HEK293 (cell line): ENCODE data around the gene BOK.

Experiments
- ELK4 ChIP-seq: IDR thresholded peaks from 2 replicates; pipeline ENCODE4 v1.6.1; 2011; ENCODE audit warnings: mild to moderate bottlenecking, low read depth, low read length, borderline replicate concordance
- HOXD13 ChIP-seq: sonication (generic); formaldehyde crosslinking; IDR thresholded peaks from 2 replicates; pipeline ENCODE4 v1.8.0; 2022; ENCODE audit warnings: missing genetic modification reagents, borderline replicate concordance
- PRDM1 ChIP-seq: fragments of 450-650 bp; formaldehyde crosslinking; IDR thresholded peaks from 2 replicates; pipeline ENCODE4; 2016; ENCODE audit warnings: missing biosample characterization, missing genetic modification characterization
- PRDM10 ChIP-seq: fragments of 450-650 bp; formaldehyde crosslinking; IDR thresholded peaks from 2 replicates; pipeline ENCODE4 v1.5.1; 2016; ENCODE audit warnings: missing biosample characterization, missing genetic modification characterization
- ZBTB1 ChIP-seq: fragments of 450-650 bp; formaldehyde crosslinking; IDR thresholded peaks from 2 replicates; pipeline ENCODE4 v1.5.1; 2016; ENCODE audit warnings: missing biosample characterization, missing genetic modification characterization
- ZFP37 ChIP-seq: fragments of 450-650 bp; formaldehyde crosslinking; IDR thresholded peaks from 2 replicates; pipeline ENCODE4 v1.5.1; 2016; ENCODE audit warnings: missing biosample characterization, missing genetic modification characterization
- ZNF121 ChIP-seq: fragments of 450-650 bp; formaldehyde crosslinking; IDR thresholded peaks from 2 replicates; pipeline ENCODE4 v1.5.1; 2016; ENCODE audit warnings: missing biosample characterization, missing genetic modification characterization
- ZNF223 ChIP-seq: fragments of 450-650 bp; formaldehyde crosslinking; IDR thresholded peaks from 2 replicates; pipeline ENCODE4 v1.5.1; 2016; ENCODE audit warnings: missing biosample characterization, missing genetic modification characterization
- ZNF366 ChIP-seq: fragments of 450-650 bp; formaldehyde crosslinking; conservative IDR thresholded peaks from 2 replicates; pipeline ENCODE4 v1.5.1; 2016; ENCODE audit warnings: missing biosample characterization, missing genetic modification characterization
- ZNF398 ChIP-seq: fragments of 450-650 bp; formaldehyde crosslinking; IDR thresholded peaks from 2 replicates; pipeline ENCODE4 v1.5.1; 2017; ENCODE audit warnings: missing biosample characterization, missing genetic modification characterization
- TF ChIP-seq, protein P1 (sequence below): fragments of 450-650 bp; formaldehyde crosslinking; IDR thresholded peaks from 2 replicates; pipeline ENCODE4 v1.5.1; 2016; ENCODE audit warnings: missing biosample characterization, missing genetic modification characterization
- TF ChIP-seq, protein P2 (sequence below): fragments of 450-650 bp; formaldehyde crosslinking; IDR thresholded peaks from 2 replicates; pipeline ENCODE4 v1.5.1; 2016; ENCODE audit warnings: missing biosample characterization, missing genetic modification characterization
- TF ChIP-seq, protein P3 (sequence below): fragments of 450-650 bp; formaldehyde crosslinking; IDR thresholded peaks from 2 replicates; pipeline ENCODE4 v1.5.1; 2016; ENCODE audit warnings: missing biosample characterization, missing genetic modification characterization
- TF ChIP-seq, protein P4 (sequence below): fragments of 450-650 bp; formaldehyde crosslinking; IDR thresholded peaks from 2 replicates; pipeline ENCODE4 v1.5.1; 2016; ENCODE audit warnings: missing biosample characterization, missing genetic modification characterization

DNA sequence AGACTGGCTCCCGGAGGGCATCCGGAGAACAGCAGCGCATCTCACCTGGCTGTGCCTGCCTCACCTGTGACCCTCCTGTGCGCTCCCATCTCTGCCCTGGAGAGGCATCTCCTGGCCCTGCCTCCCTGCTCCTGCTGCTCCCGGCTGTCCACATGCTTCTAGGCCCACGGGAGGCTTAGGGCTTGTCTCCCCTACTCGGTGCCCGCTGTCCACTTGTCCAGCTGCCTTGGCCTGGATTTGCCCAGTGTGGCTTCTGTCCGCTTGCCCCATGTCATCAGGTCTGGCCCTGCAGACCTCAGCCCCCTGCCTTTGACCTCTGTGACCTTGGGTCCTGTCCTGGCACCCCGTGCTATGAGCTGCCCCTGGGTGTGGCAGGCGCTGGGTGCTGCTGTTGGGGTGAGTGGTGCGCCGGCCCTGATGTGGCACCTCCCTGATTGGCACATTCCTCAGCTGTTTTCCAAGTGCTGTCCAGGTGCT, 4.5 kb downstream of the BOK start:
- TF ChIP-seq ZNF366, result no peak
- TF ChIP-seq, protein P1, sequence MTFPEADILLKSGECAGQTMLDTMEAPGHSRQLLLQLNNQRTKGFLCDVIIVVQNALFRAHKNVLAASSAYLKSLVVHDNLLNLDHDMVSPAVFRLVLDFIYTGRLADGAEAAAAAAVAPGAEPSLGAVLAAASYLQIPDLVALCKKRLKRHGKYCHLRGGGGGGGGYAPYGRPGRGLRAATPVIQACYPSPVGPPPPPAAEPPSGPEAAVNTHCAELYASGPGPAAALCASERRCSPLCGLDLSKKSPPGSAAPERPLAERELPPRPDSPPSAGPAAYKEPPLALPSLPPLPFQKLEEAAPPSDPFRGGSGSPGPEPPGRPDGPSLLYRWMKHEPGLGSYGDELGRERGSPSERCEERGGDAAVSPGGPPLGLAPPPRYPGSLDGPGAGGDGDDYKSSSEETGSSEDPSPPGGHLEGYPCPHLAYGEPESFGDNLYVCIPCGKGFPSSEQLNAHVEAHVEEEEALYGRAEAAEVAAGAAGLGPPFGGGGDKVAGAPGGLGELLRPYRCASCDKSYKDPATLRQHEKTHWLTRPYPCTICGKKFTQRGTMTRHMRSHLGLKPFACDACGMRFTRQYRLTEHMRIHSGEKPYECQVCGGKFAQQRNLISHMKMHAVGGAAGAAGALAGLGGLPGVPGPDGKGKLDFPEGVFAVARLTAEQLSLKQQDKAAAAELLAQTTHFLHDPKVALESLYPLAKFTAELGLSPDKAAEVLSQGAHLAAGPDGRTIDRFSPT (tag by site-specific recombination), result no peak
- TF ChIP-seq, protein P2, sequence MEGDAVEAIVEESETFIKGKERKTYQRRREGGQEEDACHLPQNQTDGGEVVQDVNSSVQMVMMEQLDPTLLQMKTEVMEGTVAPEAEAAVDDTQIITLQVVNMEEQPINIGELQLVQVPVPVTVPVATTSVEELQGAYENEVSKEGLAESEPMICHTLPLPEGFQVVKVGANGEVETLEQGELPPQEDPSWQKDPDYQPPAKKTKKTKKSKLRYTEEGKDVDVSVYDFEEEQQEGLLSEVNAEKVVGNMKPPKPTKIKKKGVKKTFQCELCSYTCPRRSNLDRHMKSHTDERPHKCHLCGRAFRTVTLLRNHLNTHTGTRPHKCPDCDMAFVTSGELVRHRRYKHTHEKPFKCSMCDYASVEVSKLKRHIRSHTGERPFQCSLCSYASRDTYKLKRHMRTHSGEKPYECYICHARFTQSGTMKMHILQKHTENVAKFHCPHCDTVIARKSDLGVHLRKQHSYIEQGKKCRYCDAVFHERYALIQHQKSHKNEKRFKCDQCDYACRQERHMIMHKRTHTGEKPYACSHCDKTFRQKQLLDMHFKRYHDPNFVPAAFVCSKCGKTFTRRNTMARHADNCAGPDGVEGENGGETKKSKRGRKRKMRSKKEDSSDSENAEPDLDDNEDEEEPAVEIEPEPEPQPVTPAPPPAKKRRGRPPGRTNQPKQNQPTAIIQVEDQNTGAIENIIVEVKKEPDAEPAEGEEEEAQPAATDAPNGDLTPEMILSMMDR (tag by site-specific recombination), result no peak
- TF ChIP-seq PRDM1 (tag by site-specific recombination), result no peak
- TF ChIP-seq ZNF398 (tag by site-specific recombination), result no peak
- no peak for TF ChIP-seq ZBTB1 (tag by site-specific recombination)
- no peak for TF ChIP-seq ZNF223
- TF ChIP-seq, protein P3, sequence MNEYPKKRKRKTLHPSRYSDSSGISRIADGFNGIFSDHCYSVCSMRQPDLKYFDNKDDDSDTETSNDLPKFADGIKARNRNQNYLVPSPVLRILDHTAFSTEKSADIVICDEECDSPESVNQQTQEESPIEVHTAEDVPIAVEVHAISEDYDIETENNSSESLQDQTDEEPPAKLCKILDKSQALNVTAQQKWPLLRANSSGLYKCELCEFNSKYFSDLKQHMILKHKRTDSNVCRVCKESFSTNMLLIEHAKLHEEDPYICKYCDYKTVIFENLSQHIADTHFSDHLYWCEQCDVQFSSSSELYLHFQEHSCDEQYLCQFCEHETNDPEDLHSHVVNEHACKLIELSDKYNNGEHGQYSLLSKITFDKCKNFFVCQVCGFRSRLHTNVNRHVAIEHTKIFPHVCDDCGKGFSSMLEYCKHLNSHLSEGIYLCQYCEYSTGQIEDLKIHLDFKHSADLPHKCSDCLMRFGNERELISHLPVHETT (tag by site-specific recombination), result no peak
- no peak for TF ChIP-seq ZNF121 (tag by site-specific recombination)
- no peak for TF ChIP-seq ELK4
- no peak for TF ChIP-seq PRDM10 (tag by site-specific recombination)
- no peak for TF ChIP-seq HOXD13 (CRISPR knock-in tag)
- TF ChIP-seq, protein P4, sequence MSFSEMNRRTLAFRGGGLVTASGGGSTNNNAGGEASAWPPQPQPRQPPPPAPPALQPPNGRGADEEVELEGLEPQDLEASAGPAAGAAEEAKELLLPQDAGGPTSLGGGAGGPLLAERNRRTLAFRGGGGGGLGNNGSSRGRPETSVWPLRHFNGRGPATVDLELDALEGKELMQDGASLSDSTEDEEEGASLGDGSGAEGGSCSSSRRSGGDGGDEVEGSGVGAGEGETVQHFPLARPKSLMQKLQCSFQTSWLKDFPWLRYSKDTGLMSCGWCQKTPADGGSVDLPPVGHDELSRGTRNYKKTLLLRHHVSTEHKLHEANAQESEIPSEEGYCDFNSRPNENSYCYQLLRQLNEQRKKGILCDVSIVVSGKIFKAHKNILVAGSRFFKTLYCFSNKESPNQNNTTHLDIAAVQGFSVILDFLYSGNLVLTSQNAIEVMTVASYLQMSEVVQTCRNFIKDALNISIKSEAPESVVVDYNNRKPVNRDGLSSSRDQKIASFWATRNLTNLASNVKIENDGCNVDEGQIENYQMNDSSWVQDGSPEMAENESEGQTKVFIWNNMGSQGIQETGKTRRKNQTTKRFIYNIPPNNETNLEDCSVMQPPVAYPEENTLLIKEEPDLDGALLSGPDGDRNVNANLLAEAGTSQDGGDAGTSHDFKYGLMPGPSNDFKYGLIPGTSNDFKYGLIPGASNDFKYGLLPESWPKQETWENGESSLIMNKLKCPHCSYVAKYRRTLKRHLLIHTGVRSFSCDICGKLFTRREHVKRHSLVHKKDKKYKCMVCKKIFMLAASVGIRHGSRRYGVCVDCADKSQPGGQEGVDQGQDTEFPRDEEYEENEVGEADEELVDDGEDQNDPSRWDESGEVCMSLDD (tag by site-specific recombination), result no peak
- TF ChIP-seq ZFP37 (tag by site-specific recombination), result no peak
